NCI-H1092 (cell line): ENCODE data around the gene TGFBR2.

ENCODE experiments used
- DNase-seq: peaks from one replicate; lab custom pipeline; 2025; lab: John Stamatoyannopoulos, UW

Gene TGFBR2

DNA sequence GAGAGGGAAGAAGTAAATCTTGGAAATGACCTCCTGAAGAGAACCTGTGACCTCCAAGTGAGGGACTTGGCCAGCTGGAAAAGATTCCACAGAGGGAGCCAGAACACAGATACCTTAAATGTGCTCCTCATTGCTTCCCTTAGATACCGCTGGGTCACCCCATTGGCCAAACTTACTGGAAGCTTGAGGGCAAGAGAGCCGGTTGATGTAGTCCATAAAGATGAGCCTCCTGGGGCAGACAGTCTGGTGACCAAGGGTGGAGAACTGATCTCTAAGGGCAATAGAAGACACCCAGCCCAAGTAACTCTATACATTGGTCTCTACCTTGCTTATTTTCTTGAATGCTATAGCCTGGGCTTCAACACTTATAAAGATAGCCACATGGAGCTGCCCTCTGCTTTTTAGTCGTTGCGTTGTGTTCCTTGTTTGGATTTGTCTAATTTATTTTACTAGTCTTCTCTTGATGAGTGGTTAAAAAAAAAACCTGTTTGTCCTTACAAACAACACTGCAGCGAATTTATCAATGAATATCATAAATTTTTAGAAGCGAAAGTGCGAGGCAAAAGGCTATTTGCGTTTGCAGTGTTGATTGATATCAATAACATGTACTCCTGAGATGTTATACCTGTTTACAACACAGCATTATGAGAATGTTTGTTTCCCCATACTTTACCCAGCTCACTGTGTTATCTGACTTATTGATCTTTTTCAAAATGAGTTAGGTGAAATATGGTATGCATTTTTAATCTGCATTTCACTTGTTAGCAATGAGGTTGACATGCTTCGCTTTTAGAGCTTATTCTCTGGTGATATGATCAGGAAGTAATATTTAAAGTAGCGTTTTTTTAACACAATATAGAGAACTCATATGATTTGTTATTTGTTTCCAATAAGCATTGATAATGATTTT lies 31.2 kb downstream of the TGFBR2 start:
- DNase-seq: no peak

GRCh38 chr3:30638685-30639412 lies 32.4 kb downstream of the TGFBR2 start:
- no peak for DNase-seq

DNA sequence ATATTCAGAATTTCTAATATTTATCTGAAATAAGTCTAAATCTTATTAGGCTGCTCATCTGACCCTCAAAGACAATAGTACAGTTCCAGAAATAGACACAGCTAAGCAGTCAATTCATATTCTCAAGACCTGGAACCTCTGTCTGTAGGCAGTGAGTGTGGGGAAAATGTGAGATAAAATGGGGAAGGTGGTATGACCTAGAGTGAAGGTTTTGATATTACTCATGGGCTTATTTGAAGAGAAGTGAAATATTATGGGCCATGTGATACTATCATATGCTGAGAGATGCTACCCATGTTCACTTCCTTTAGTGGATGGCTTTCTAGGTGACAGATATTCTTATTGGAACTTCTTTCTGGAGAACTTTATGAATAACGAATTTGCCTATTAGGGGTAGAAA lies 33.5 kb downstream of the TGFBR2 start:
- DNase-seq: no peak

DNA sequence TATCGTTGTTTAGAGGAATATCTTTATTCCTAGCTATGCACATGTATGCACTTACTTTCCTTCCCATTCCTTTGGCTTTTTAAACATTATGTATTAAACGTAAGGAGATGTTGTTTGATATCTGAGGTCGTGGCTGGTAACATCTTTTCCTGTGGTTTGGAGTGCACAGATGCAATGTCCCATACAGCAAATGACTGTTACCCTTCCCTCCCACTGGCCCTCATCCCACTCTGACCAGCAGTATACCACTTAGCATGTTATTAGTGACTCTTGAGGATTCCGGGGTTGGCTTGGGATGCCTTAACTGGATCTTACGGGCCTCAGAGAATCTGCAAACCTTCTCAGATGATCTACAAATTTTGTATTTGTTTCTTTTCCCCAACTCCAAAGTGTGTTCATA lies 34.5 kb downstream of the TGFBR2 start:
- DNase-seq: no peak

DNA sequence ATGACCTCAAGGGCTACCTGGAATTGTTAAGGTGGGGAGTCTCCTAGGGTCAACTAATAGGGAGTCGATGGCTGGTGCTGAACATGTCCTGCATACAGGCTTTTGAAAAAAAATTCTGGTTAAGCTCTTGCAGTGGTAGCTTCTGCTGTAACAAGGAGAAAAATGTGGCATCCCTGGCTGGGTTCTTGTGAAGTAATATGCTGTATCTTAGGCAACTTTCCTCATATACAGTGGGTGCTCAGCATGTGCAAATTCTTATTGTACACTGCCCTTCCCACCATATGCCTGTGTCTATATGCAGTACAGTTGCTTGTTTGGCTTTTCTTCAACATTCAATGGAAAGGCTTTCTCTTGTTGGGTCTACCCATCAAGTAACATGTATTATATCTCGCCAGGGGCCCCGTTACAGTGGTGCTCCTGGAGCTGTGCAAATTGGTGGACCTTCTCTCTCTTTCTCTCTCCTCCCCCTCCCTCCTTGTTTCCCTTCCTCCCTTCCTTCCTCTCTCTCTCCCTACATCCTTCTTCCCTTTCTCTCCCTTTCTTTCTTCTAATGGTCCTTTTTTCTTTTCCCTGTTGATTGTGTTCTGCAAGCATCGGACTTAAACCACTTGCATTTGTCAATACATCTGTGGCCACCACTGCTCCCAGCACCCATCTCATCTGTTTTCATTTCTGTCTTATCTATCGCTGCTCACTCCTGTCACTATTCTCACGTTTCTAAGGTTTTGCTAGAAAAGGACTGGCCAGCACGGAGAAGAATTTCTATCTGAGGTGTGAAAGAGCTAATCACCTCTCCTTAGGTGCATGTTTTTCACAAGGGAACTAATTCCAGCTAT lies 35.2 kb downstream of the TGFBR2 start:
- no peak for DNase-seq

GRCh38 chr3:30642849-30643361 lies 36.5 kb downstream of the TGFBR2 start:
- no peak for DNase-seq

GRCh38 chr3:30643763-30644462 lies 37.5 kb downstream of the TGFBR2 start:
- no peak for DNase-seq

DNA sequence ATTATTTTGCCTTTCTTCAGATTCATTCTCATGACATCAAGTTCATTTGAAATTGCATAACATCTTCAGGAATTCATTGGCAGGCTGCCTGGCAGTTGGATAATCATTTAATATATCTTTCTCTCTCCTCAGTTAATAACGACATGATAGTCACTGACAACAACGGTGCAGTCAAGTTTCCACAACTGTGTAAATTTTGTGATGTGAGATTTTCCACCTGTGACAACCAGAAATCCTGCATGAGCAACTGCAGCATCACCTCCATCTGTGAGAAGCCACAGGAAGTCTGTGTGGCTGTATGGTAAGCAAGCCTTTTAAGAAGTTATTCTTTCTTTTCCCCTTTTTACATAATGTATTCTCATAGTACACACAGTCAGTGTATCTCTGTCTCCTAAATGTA lies 38.2 kb downstream of the TGFBR2 start:
- DNase-seq: no peak

- no peak for DNase-seq
Measured at GRCh38 chr3:30645077-30645476, 38.7 kb downstream of the TGFBR2 start.

- no peak for DNase-seq
Measured at GRCh38 chr3:30646181-30646876, 39.9 kb downstream of the TGFBR2 start.

GRCh38 chr3:30646961-30647752 lies 40.8 kb downstream of the TGFBR2 start:
- DNase-seq: no peak

DNA sequence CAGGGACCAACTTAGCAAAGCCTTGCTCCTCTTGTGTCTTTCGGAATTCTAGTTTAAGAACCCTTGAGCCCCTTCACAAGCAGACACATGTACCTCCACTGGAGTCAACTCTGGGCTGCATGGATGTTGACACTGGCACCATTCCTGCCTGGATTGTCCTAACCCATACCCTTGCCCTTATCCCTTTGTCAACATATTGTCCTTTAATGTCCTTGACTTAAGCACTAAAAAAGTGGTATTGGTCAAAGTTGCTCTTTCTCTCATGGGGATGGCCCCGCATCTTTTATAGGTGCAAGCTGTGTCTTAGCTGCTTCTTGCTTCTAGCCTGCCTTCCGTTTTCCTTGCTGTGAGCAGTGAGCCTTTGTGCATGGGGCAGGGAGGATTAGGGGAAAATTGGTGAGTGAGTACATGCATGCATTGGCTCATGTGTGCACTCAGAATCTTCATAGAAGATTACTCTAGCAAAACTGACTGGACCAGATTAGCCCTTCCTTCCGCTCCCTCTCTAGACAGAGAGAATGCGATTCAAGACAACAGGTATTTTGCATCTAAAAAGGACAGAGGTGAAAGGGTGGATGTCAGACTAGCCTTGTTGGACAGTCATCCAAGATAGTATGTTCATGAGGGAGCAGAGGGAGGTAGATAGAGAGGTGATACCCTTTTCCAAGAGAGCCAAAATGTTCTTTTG lies 42.4 kb downstream of the TGFBR2 start:
- no peak for DNase-seq

- no peak for DNase-seq
Measured at GRCh38 chr3:30649572-30650318, 43.3 kb downstream of the TGFBR2 start.

DNA sequence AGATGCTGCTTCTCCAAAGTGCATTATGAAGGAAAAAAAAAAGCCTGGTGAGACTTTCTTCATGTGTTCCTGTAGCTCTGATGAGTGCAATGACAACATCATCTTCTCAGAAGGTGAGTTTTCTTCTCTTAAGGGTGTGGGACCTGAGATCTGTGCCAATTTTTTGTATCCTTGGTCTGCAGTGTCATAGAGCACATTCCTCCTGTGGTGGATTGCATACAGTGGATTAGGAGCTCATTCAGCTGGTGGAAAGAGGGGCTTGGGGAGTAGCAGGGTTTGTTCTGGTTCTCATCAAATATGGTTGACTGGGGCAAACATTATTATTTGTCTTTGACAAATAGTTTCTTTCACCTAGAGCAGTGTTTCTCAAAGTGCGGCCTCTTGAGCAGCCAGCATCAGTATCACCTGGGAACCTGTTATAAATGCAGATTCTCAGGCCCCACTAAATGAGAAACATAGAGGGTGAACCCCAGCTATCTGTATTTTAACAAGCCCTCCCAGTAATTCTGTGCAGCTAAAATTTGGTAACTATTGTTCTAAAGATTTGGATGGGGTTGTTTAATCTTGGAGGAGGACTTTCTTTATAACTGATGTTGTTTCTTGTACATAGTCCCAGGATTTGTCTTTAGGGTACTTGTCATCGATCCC lies 44.1 kb downstream of the TGFBR2 start:
- no peak for DNase-seq

DNA sequence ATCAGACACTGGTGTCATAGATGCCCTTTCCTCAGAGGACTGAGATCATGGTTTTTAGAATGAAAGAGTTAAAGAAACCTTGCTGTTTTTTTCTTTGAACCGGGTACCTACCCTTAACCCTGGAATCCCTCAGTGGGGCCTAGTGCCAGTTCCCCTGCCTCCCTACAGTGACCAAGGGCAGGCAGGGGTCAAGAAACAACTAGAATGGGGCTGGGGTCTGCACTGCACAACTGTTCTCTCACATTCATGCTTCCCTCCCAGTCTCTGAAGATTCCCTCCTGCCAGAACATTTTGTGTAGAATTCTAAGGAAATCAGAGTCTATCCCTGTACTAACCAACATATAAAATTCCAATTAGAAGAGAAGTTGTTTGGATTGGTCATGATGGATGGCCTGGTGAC lies 47.9 kb downstream of the TGFBR2 start:
- DNase-seq: no peak

DNA sequence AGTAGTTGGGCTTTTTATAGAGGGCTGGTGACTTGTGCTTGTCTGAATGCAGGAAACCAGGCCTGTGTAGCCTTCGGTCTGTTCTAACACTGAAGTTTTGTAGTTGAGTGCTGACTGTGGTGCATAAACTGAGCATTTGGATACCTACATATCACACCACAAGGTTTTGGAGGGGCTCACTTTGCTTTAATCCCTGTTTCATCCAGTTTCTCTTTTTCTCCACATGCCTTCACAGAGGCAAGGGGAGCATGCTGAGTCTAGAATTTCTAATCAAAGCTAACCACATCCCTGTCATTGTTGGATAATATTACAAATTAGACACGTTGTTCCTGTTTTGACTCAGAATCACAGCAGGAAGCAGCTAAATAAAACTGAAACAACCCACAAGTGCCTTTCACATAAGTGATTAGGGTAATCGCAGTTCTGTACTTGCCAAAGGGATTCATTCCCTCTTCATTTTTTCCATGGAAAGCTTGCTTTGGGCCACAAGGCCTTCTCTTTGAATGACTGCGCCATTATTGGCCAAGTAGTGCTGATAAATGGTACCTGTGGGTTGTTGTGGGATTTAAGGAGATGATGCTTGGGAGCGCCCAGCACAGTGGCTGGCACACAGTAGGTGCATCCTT lies 48.9 kb downstream of the TGFBR2 start:
- no peak for DNase-seq

- no peak for DNase-seq
Measured at GRCh38 chr3:30656624-30657141, 50.3 kb downstream of the TGFBR2 start.

- no peak for DNase-seq
Measured at GRCh38 chr3:30657914-30658313, 51.5 kb downstream of the TGFBR2 start.
